OCI-LY1 (cell line): ENCODE measurements around the gene MAP3K4.

Experiments used
- CTCF ChIP-seq: fragments of 200-600 bp; sonication (generic), shearing (Covaris generic); IDR thresholded peaks from 2 replicates; pipeline ENCODE4 v1.5.1; 2017; ENCODE audit warnings: mild to moderate bottlenecking, antibody characterized with exemption, low read length, moderate library complexity, mixed read lengths
- EZH2 ChIP-seq: fragments of 200-600 bp; sonication (generic), shearing (Covaris generic); IDR thresholded peaks from 2 replicates; pipeline ENCODE4 v1.8.0; 2017; ENCODE audit warnings: borderline replicate concordance, mixed run types, mild to moderate bottlenecking, antibody characterized with exemption, low read length, moderate library complexity, mixed read lengths

- TF ChIP-seq CTCF, result no peak
- no peak for TF ChIP-seq EZH2
Observed at GRCh38 chr6:161068321-161068741, 76.8 kb downstream of the MAP3K4 start.
